NT2/D1 (cell line): ENCODE measurements around the gene SGSM1.

ENCODE experiments used
- DNase-seq: peaks from one replicate; pipeline ENCODE4 v3.0.0-alpha.2; 2011; ENCODE audit warnings: low read depth, low spot score
- H3K27me3 ChIP-seq: 2 replicates; pipeline ENCODE4 v1.6.0; 2011; ENCODE audit warnings: mild to moderate bottlenecking; ENCODE audit not compliant: insufficient read length, insufficient read depth
- H3K36me3 ChIP-seq: 2 replicates; pipeline ENCODE4 v1.6.1; 2011; ENCODE audit warnings: mild to moderate bottlenecking, low read length, mixed read lengths; ENCODE audit not compliant: insufficient read depth, insufficient read length
- H3K4me1 ChIP-seq: 2 replicates; pipeline ENCODE4 v1.5.1; 2011; ENCODE audit not compliant: insufficient read depth, insufficient read length
- H3K4me3 ChIP-seq: 2 replicates; pipeline ENCODE4 v1.5.1; 2011; ENCODE audit warnings: low read depth; ENCODE audit not compliant: insufficient read length
- H3K9ac ChIP-seq: 2 replicates; pipeline ENCODE4 v1.6.0; 2011; ENCODE audit warnings: low read depth; ENCODE audit not compliant: insufficient read length
- H3K9me3 ChIP-seq: 2 replicates; pipeline ENCODE4 v1.5.1; 2011; ENCODE audit warnings: mild to moderate bottlenecking, low read length; ENCODE audit not compliant: insufficient read depth
- SUZ12 ChIP-seq: IDR thresholded peaks from 2 replicates; pipeline ENCODE4 v1.6.1; 2011; ENCODE audit not compliant: insufficient read length, insufficient read depth; ENCODE audit errors: extremely low read depth
- YY1 ChIP-seq: IDR thresholded peaks from 2 replicates; pipeline ENCODE4 v1.6.1; 2011; ENCODE audit not compliant: insufficient read length, insufficient read depth
- ZNF274 ChIP-seq: IDR thresholded peaks from 2 replicates; pipeline ENCODE4 v1.6.1; 2011; ENCODE audit warnings: mild to moderate bottlenecking, low read depth, low read length

Gene SGSM1

GRCh38 chr22:24796056-24796455, 10.0 kb upstream of the SGSM1 start:
- H3K4me1 ChIP-seq, result no peaks in the 10 kb centered on the region
- no peak for TF ChIP-seq YY1
- TF ChIP-seq ZNF274, result no peak
- TF ChIP-seq SUZ12, result no peak
- DNase-seq, result no peak
- H3K9ac ChIP-seq, result no peak overlapping the region
- H3K27me3 ChIP-seq, result no peaks in the 10 kb centered on the region
- no peaks in the 10 kb centered on the region for H3K36me3 ChIP-seq
- no peak overlapping the region for H3K4me3 ChIP-seq
- no peaks in the 10 kb centered on the region for H3K9me3 ChIP-seq

- no peak overlapping the region for H3K9ac ChIP-seq
- no peaks in the 10 kb centered on the region for H3K4me1 ChIP-seq
- H3K9me3 ChIP-seq, result no peaks in the 10 kb centered on the region
- no peaks in the 10 kb centered on the region for H3K36me3 ChIP-seq
- TF ChIP-seq YY1 (no peak), SUZ12 (no peak), ZNF274 (no peak)
- no peak overlapping the region for H3K4me3 ChIP-seq
- DNase-seq, result no peak
- no peaks in the 10 kb centered on the region for H3K27me3 ChIP-seq
These were observed 9.2 kb upstream of the SGSM1 start for GRCh38 chr22:24796860-24797259.

- no peak overlapping the region for H3K4me3 ChIP-seq
- H3K9me3 ChIP-seq, result no peaks in the 10 kb centered on the region
- H3K4me1 ChIP-seq, result no peaks in the 10 kb centered on the region
- no peak overlapping the region for H3K9ac ChIP-seq
- TF ChIP-seq YY1 (no peak), SUZ12 (no peak), ZNF274 (no peak)
- no peaks in the 10 kb centered on the region for H3K36me3 ChIP-seq
- no peak for DNase-seq
- no peaks in the 10 kb centered on the region for H3K27me3 ChIP-seq
These were observed 4.0 kb upstream of the SGSM1 start for GRCh38 chr22:24801901-24802465.

GRCh38 chr22:24803064-24803542, 2.9 kb upstream of the SGSM1 start:
- DNase-seq, result peak; percentile 44

GRCh38 chr22:24806663-24807001, 621 bp downstream of the SGSM1 start:
- TF ChIP-seq ZNF274 (no peak), YY1 (no peak), SUZ12 (no peak)
- Histone ChIP-seq H3K9ac (peak overlapping the region; percentile 68), H3K9me3 (no peaks in the 10 kb centered on the region), H3K36me3 (no peaks in the 10 kb centered on the region), H3K4me3 (peak overlapping the region; percentile 44), H3K4me1 (no peaks in the 10 kb centered on the region), H3K27me3 (no peaks in the 10 kb centered on the region)
- DNase-seq, result no peak

More at GRCh38 chr22:24803064-24803542, 2.9 kb upstream of the SGSM1 start:
- Histone ChIP-seq H3K9ac (no peak overlapping the region), H3K4me3 (no peak overlapping the region), H3K4me1 (no peaks in the 10 kb centered on the region), H3K27me3 (no peaks in the 10 kb centered on the region), H3K9me3 (no peaks in the 10 kb centered on the region), H3K36me3 (no peaks in the 10 kb centered on the region)
- TF ChIP-seq ZNF274 (no peak), YY1 (no peak), SUZ12 (no peak)

- no peak overlapping the region for H3K4me3 ChIP-seq
- no peaks in the 10 kb centered on the region for H3K36me3 ChIP-seq
- no peak for DNase-seq
- no peaks in the 10 kb centered on the region for H3K9me3 ChIP-seq
- H3K9ac ChIP-seq, result no peak overlapping the region
- no peaks in the 10 kb centered on the region for H3K27me3 ChIP-seq
- TF ChIP-seq YY1 (no peak), ZNF274 (no peak), SUZ12 (no peak)
- H3K4me1 ChIP-seq, result no peaks in the 10 kb centered on the region
These were observed 1.4 kb downstream of the SGSM1 start for GRCh38 chr22:24807284-24807950.

- Histone ChIP-seq H3K9ac (no peak overlapping the region), H3K9me3 (no peaks in the 10 kb centered on the region), H3K27me3 (no peaks in the 10 kb centered on the region), H3K36me3 (no peaks in the 10 kb centered on the region), H3K4me3 (no peak overlapping the region), H3K4me1 (no peaks in the 10 kb centered on the region)
- no peak for DNase-seq
- no peak for TF ChIP-seq YY1
- no peak for TF ChIP-seq ZNF274
- no peak for TF ChIP-seq SUZ12
These were observed 3.3 kb downstream of the SGSM1 start for GRCh38 chr22:24809331-24809730.
